UCSD-AML1 (cell line): ENCODE data around the gene DNAJC16.
"Not testable (repeated sequence)": the region's sequence is repeated elsewhere in the genome, so short reads cannot be mapped to it uniquely, and the experiment has no call there.

Source experiments
- DNase-seq: peaks from one replicate; lab custom pipeline; 2025; ENCODE audit not compliant: unreplicated experiment; lab: John Stamatoyannopoulos, UW

Gene DNAJC16

GRCh38 chr1:15526490-15527339 is at the start of gene DNAJC16:
Gene DNAJC16, plus strand, starts transcription at chr1:15526848. Its CDS starts 2,258 bp downstream, at chr1:15529106.
- DNase-seq = peak; percentile 99

- DNase-seq = no peak
Measured at GRCh38 chr1:15476927-15477326, 49.7 kb upstream of the DNAJC16 start.

GRCh38 chr1:15477646-15478212 is 48.9 kb upstream of the DNAJC16 start:
- no peak for DNase-seq

- DNase-seq = no peak
Measured at GRCh38 chr1:15479654-15480347, 46.8 kb upstream of the DNAJC16 start.

- DNase-seq = not testable (repeated sequence)
Measured at GRCh38 chr1:15482455-15482854, 44.2 kb upstream of the DNAJC16 start.

- not testable (repeated sequence) for DNase-seq
Measured at GRCh38 chr1:15482983-15483543, 43.6 kb upstream of the DNAJC16 start.

GRCh38 chr1:15483971-15484370 is 42.7 kb upstream of the DNAJC16 start:
- DNase-seq = no peak

GRCh38 chr1:15484443-15484842 is 42.2 kb upstream of the DNAJC16 start:
- not testable (repeated sequence) for DNase-seq

- DNase-seq = no peak
Measured at GRCh38 chr1:15485636-15486035, 41.0 kb upstream of the DNAJC16 start.

GRCh38 chr1:15486844-15487610 is 39.6 kb upstream of the DNAJC16 start:
- not testable (repeated sequence) for DNase-seq

GRCh38 chr1:15488371-15488770 is 38.3 kb upstream of the DNAJC16 start:
- DNase-seq = no peak

- no peak for DNase-seq
Measured at GRCh38 chr1:15489052-15489736, 37.5 kb upstream of the DNAJC16 start.

GRCh38 chr1:15491010-15491409 is 35.6 kb upstream of the DNAJC16 start:
- not testable (repeated sequence) for DNase-seq

GRCh38 chr1:15492596-15492995 is 34.1 kb upstream of the DNAJC16 start:
- DNase-seq = no peak

GRCh38 chr1:15493869-15494390 is 32.7 kb upstream of the DNAJC16 start:
- no peak for DNase-seq

- no peak for DNase-seq
Measured at GRCh38 chr1:15500184-15501178, 26.2 kb upstream of the DNAJC16 start.

- DNase-seq = peak; percentile 61
Measured at GRCh38 chr1:15501208-15502032, 25.2 kb upstream of the DNAJC16 start.

- DNase-seq = no peak
Measured at GRCh38 chr1:15504436-15504835, 22.2 kb upstream of the DNAJC16 start.
